ENCODE measurements around the gene PWWP3B. TPM values are rescaled to one million over a fixed set of nuclear protein-coding genes. Genes with fewer than 3 reads are reported as not detected.
A peak's percentile ranks its signal among the peaks of the same experiment; 100 is the strongest.

The PWWP3B gene
- total RNA-seq, 1 experiment from 2014 or later, result 0.26 TPM

DNA sequence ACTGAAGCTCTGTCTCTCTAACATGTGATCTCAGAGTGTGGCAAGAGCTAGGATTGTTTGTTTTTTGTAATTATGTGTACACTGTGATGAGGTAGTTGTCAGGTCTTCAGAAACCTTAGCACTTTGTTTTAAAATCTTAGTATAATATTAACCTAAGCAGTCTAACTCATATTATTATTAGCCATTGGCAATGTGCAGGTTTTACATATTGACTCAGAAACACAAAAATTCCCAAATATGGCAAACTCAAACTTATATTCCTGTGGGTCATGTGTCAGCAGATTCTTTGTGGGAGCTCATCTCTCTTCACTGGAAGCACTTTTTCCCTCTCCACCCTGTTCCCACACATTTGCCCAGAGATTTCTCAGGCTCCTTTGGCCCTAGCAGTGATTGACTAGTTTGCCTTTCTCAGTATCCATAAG, 8.2 kb upstream of the PWWP3B start:
- no TSS peak for BruUV-seq (replicated peaks)
- intact Hi-C loops (cut with micrococcal nuclease), result no loop called here
- no peak overlapping the region for H3K4me3 Mint-ChIP-seq (ENCODE audit: unreplicated experiment)
- ChIA-PET POLR2A (no interaction called here), CTCF (no interaction called here)
- H3K27me3 Mint-ChIP-seq (ENCODE audit: insufficient read depth, unreplicated experiment), result peaks cover 26% of the 10 kb centered on the region
- no peaks in the 10 kb centered on the region for H3K9me3 Mint-ChIP-seq (ENCODE audit: unreplicated experiment)
- no peak for DNase-seq (ENCODE audit: unreplicated experiment)
- no peaks in the 10 kb centered on the region for H3K36me3 Mint-ChIP-seq (ENCODE audit: insufficient read depth, unreplicated experiment)
- H3K4me1 Mint-ChIP-seq (ENCODE audit: insufficient read depth, unreplicated experiment), result no peaks in the 10 kb centered on the region
- H3K27ac Mint-ChIP-seq (ENCODE audit: low read depth, unreplicated experiment), result no peak overlapping the region
- TF ChIP-seq, protein P1, sequence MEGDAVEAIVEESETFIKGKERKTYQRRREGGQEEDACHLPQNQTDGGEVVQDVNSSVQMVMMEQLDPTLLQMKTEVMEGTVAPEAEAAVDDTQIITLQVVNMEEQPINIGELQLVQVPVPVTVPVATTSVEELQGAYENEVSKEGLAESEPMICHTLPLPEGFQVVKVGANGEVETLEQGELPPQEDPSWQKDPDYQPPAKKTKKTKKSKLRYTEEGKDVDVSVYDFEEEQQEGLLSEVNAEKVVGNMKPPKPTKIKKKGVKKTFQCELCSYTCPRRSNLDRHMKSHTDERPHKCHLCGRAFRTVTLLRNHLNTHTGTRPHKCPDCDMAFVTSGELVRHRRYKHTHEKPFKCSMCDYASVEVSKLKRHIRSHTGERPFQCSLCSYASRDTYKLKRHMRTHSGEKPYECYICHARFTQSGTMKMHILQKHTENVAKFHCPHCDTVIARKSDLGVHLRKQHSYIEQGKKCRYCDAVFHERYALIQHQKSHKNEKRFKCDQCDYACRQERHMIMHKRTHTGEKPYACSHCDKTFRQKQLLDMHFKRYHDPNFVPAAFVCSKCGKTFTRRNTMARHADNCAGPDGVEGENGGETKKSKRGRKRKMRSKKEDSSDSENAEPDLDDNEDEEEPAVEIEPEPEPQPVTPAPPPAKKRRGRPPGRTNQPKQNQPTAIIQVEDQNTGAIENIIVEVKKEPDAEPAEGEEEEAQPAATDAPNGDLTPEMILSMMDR (IDR thresholded peaks at IDR 0.05; ENCODE audit: unreplicated experiment), result no peak

- Mint-ChIP-seq H3K27ac (ENCODE audit: low read depth, unreplicated experiment) (no peak overlapping the region), H3K27me3 (ENCODE audit: insufficient read depth, unreplicated experiment) (peaks cover 29% of the 10 kb centered on the region), H3K4me3 (ENCODE audit: unreplicated experiment) (no peak overlapping the region), H3K36me3 (ENCODE audit: insufficient read depth, unreplicated experiment) (no peaks in the 10 kb centered on the region), H3K9me3 (ENCODE audit: unreplicated experiment) (no peaks in the 10 kb centered on the region), H3K4me1 (ENCODE audit: insufficient read depth, unreplicated experiment) (peaks cover 6% of the 10 kb centered on the region)
- CTCF ChIA-PET, result interaction anchor here (0.5 to 1.8 kb wide), 5 partner anchors 8 to 267 kb away, joined by 3 read pairs; no protein-coding TSS in a partner anchor
- peak; percentile 46 for DNase-seq (ENCODE audit: unreplicated experiment)
- POLR2A ChIA-PET, result no interaction called here
- TF ChIP-seq, protein P1 (IDR thresholded peaks at IDR 0.05; ENCODE audit: unreplicated experiment), result peak; percentile 51
- no TSS peak for BruUV-seq (replicated peaks)
- intact Hi-C loops (cut with micrococcal nuclease), result loop anchor here (1.0 to 10.0 kb wide), 3 partner anchors 196 to 624 kb away; no protein-coding TSS in a partner anchor
Measured at GRCh38 chrX:106170318-106170717, 2.2 kb downstream of the PWWP3B start.

DNA sequence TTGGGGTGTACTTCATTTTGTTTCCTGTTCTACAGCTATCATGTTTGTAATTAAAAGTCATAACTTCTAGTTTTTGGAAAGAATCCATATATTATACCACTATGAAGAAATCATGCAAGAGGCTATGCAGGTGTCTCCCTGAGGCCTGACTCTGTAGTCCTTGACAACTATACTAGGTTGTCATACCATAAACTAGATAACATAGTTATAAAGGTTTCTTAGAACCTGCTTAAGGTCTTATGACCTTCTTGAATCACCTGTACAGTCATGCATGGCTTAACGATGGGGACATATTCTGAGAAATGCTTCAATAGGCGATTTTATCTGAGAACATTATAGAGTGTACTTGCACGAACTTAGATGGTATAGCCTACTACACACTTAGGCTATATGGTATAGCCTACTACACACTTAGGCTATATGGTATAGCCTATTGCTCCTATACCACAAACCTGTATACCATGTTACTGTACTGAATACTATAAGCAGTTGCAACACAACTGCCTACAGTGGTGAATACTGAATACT, 3.3 kb downstream of the PWWP3B start:
- Mint-ChIP-seq H3K36me3 (ENCODE audit: insufficient read depth, unreplicated experiment) (no peaks in the 10 kb centered on the region), H3K27me3 (ENCODE audit: insufficient read depth, unreplicated experiment) (peaks cover 29% of the 10 kb centered on the region), H3K4me1 (ENCODE audit: insufficient read depth, unreplicated experiment) (peaks cover 6% of the 10 kb centered on the region), H3K27ac (ENCODE audit: low read depth, unreplicated experiment) (no peak overlapping the region), H3K4me3 (ENCODE audit: unreplicated experiment) (no peak overlapping the region), H3K9me3 (ENCODE audit: unreplicated experiment) (no peaks in the 10 kb centered on the region)
- DNase-seq (ENCODE audit: unreplicated experiment), result no peak
- ChIA-PET POLR2A (no interaction called here), CTCF (interaction anchor here (0.9 to 2.9 kb wide), 4 partner anchors 11 to 266 kb away, joined by 3 to 11 read pairs (median 3); no protein-coding TSS in a partner anchor)
- no TSS peak for BruUV-seq (replicated peaks)
- intact Hi-C loops (cut with micrococcal nuclease), result loop anchor here (10.0 kb wide), 2 partner anchors 197 to 623 kb away; no protein-coding TSS in a partner anchor
- TF ChIP-seq, protein P1 (IDR thresholded peaks at IDR 0.05; ENCODE audit: unreplicated experiment), result no peak

DNA sequence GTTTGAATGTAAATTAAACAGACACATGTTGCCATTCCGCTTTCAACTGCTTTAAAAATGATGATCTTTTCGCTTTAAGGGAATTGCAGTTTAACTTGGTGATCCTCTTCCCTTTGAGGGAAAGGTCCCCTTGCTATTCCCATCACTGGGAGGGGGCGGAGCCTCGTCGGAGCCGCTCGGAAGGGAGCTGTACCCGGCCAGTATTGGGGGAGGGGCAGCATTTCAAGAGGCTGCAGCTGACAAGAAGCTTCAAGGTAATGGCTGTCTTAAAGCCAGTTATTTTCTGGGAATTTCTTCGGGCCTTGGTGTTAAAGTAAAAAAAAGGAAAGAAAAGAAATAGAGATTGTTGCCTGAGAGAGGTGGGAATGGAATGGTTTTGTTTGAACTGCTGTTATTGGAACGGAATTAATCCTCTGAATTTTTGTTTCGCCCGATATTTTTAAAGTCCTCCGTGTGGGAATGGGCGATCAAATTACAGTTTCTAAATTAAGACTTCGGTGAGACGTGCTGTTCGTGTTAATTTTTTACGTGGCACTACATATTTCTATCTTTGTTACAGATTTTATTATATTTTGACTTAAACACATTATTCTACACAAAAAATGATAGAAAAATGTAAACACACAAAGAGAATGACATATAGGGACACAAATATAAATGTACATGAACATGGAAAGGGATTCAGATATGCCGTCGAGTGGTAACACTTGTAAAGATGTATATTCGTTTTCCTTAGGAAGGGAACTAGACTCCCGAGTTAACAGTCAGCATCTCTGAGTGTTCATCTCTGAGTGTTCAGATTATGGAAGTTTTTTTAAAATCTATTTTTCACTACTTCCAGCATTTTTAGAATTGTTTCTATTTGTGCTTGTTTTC, 9.2 kb downstream of the PWWP3B start:
- Mint-ChIP-seq H3K4me3 (ENCODE audit: unreplicated experiment) (no peak overlapping the region), H3K27ac (ENCODE audit: low read depth, unreplicated experiment) (no peak overlapping the region), H3K36me3 (ENCODE audit: insufficient read depth, unreplicated experiment) (no peaks in the 10 kb centered on the region), H3K27me3 (ENCODE audit: insufficient read depth, unreplicated experiment) (peaks cover 54% of the 10 kb centered on the region), H3K4me1 (ENCODE audit: insufficient read depth, unreplicated experiment) (no peaks in the 10 kb centered on the region), H3K9me3 (ENCODE audit: unreplicated experiment) (peaks cover 9% of the 10 kb centered on the region)
- ChIA-PET CTCF (no interaction called here), POLR2A (no interaction called here)
- intact Hi-C loops (cut with micrococcal nuclease), result loop anchor here (10.0 kb wide), 2 partner anchors 203 to 617 kb away; no protein-coding TSS in a partner anchor
- DNase-seq (ENCODE audit: unreplicated experiment), result no peak
- no TSS peak for BruUV-seq (replicated peaks)
- TF ChIP-seq, protein P1 (IDR thresholded peaks at IDR 0.05; ENCODE audit: unreplicated experiment), result no peak

All from MCF 10A (cell line).